ENCODE measurements around the gene CDH23.

Gene CDH23

GRCh38 chr10:71648933-71649320 lies 252.2 kb downstream of the CDH23 start:
- no peak overlapping the region for H3K4me3 ChIP-seq (ENCODE audit: low read depth, low read length)
- DNase-seq (ENCODE audit: low read depth) = no peak

- no peak overlapping the region for H3K4me3 ChIP-seq (ENCODE audit: low read depth, low read length)
- DNase-seq (ENCODE audit: low read depth) = no peak
These were observed 252.9 kb downstream of the CDH23 start for GRCh38 chr10:71649631-71650030.

GRCh38 chr10:71650397-71650796 lies 253.7 kb downstream of the CDH23 start:
- no peak overlapping the region for H3K4me3 ChIP-seq (ENCODE audit: low read depth, low read length)
- no peak for DNase-seq (ENCODE audit: low read depth)

GRCh38 chr10:71651428-71651827 lies 254.7 kb downstream of the CDH23 start:
- no peak for DNase-seq (ENCODE audit: low read depth)
- H3K4me3 ChIP-seq (ENCODE audit: low read depth, low read length) = no peak overlapping the region

- DNase-seq (ENCODE audit: low read depth) = no peak
- H3K4me3 ChIP-seq (ENCODE audit: low read depth, low read length) = no peak overlapping the region
These were observed 255.2 kb downstream of the CDH23 start for GRCh38 chr10:71651928-71652327.

- no peak overlapping the region for H3K4me3 ChIP-seq (ENCODE audit: low read depth, low read length)
- DNase-seq (ENCODE audit: low read depth) = no peak
These were observed 256.3 kb downstream of the CDH23 start for GRCh38 chr10:71653044-71653443.

GRCh38 chr10:71656220-71656619 lies 259.5 kb downstream of the CDH23 start:
- no peak overlapping the region for H3K4me3 ChIP-seq (ENCODE audit: low read depth, low read length)
- no peak for DNase-seq (ENCODE audit: low read depth)

- no peak overlapping the region for H3K4me3 ChIP-seq (ENCODE audit: low read depth, low read length)
- DNase-seq (ENCODE audit: low read depth) = no peak
These were observed 261.1 kb downstream of the CDH23 start for GRCh38 chr10:71657604-71658466.

- DNase-seq (ENCODE audit: low read depth) = no peak
- no peak overlapping the region for H3K4me3 ChIP-seq (ENCODE audit: low read depth, low read length)
These were observed 261.7 kb downstream of the CDH23 start for GRCh38 chr10:71658467-71658745.

- DNase-seq (ENCODE audit: low read depth) = no peak
These were observed 262.5 kb downstream of the CDH23 start for GRCh38 chr10:71659111-71659634.

GRCh38 chr10:71659737-71660136 lies 263.0 kb downstream of the CDH23 start:
- DNase-seq (ENCODE audit: low read depth) = no peak
- no peak overlapping the region for H3K4me3 ChIP-seq (ENCODE audit: low read depth, low read length)

More at GRCh38 chr10:71659111-71659634, 262.5 kb downstream of the CDH23 start:
- no peak overlapping the region for H3K4me3 ChIP-seq (ENCODE audit: low read depth, low read length)

GRCh38 chr10:71660313-71660712 lies 263.6 kb downstream of the CDH23 start:
- DNase-seq (ENCODE audit: low read depth) = no peak

GRCh38 chr10:71661060-71661622 lies 264.4 kb downstream of the CDH23 start:
- DNase-seq (ENCODE audit: low read depth) = no peak
- no peak overlapping the region for H3K4me3 ChIP-seq (ENCODE audit: low read depth, low read length)

More at GRCh38 chr10:71660313-71660712, 263.6 kb downstream of the CDH23 start:
- H3K4me3 ChIP-seq (ENCODE audit: low read depth, low read length) = no peak overlapping the region

GRCh38 chr10:71661779-71662336 lies 265.1 kb downstream of the CDH23 start:
- H3K4me3 ChIP-seq (ENCODE audit: low read depth, low read length) = no peak overlapping the region
- DNase-seq (ENCODE audit: low read depth) = no peak

GRCh38 chr10:71663311-71663710 lies 266.6 kb downstream of the CDH23 start:
- no peak overlapping the region for H3K4me3 ChIP-seq (ENCODE audit: low read depth, low read length)
- no peak for DNase-seq (ENCODE audit: low read depth)

- H3K4me3 ChIP-seq (ENCODE audit: low read depth, low read length) = no peak overlapping the region
- DNase-seq (ENCODE audit: low read depth) = no peak
These were observed 267.9 kb downstream of the CDH23 start for GRCh38 chr10:71664585-71664984.

GRCh38 chr10:71665456-71665855 lies 268.7 kb downstream of the CDH23 start:
- no peak for DNase-seq (ENCODE audit: low read depth)
- no peak overlapping the region for H3K4me3 ChIP-seq (ENCODE audit: low read depth, low read length)

GRCh38 chr10:71666639-71667386 lies 270.1 kb downstream of the CDH23 start:
- no peak for DNase-seq (ENCODE audit: low read depth)
- no peak overlapping the region for H3K4me3 ChIP-seq (ENCODE audit: low read depth, low read length)

- no peak for DNase-seq (ENCODE audit: low read depth)
- no peak overlapping the region for H3K4me3 ChIP-seq (ENCODE audit: low read depth, low read length)
These were observed 270.6 kb downstream of the CDH23 start for GRCh38 chr10:71667387-71667752.

Data from skeletal muscle cell (primary cell).